A549 treated with DMSO at 1 μM for 4 hours (cell line): ENCODE data around the gene CAP2. TPM values are rescaled to one million over a fixed set of nuclear protein-coding genes. Genes with fewer than 3 reads are reported as not detected.

Source experiments
- total RNA-seq: library from RNA; stranded (reverse); fragments of 200-300 nt; extraction: Qiagen RNA extraction; gene quantifications from 5 replicates; pipeline ENCODE4 v1.2.3, GENCODE V29; 2022; ENCODE audit warnings: low read depth

Gene CAP2, protein sequence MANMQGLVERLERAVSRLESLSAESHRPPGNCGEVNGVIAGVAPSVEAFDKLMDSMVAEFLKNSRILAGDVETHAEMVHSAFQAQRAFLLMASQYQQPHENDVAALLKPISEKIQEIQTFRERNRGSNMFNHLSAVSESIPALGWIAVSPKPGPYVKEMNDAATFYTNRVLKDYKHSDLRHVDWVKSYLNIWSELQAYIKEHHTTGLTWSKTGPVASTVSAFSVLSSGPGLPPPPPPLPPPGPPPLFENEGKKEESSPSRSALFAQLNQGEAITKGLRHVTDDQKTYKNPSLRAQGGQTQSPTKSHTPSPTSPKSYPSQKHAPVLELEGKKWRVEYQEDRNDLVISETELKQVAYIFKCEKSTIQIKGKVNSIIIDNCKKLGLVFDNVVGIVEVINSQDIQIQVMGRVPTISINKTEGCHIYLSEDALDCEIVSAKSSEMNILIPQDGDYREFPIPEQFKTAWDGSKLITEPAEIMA
- total RNA-seq: 13.1 to 15.9 TPM (median 14.3 TPM) in 5 replicates

DNA sequence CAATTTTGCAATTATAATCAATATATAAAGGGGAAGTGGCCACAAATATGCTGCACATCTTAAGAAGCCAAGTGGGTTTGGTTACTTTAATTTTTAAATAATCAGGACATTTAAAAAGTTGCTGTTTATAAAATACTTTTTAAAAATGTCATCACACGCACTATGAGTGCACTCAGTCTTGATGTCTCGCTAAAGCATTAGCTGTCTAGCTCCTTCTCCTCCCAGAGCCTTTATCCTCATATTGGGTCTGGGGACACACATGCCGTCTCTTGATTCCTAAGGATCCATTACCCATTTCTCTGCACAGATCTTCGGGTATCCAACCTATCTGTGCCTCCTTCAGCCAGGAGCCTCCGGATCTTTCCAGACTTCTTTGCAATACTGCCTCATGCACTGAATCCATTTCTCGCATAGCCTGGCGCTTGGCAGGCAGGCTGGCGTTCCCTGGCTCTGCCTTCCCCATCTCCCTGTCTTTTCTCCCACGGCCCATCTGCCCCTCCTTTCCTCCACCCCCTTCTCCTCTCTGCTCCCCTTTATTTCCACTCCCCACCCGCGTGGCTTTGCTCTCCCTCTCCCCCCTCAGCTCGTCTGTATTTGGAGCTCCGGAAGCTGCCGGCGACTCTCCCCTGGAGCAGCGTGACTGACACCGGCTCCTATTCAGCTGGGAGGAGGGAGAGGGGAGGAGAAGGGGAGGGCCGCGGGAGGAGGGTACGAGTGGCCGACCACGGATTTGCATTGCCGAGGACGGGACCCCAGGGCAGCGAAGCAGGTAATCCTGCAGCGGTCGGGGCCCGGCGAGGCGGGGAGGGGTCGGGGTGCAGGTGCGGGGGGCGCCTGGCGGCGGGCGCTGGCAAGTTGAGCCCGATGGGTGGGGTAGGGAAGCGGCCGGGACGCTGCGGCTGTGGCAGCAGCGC lies at the start of gene CAP2:
Gene CAP2 (plus strand): TSS at position 618 of the 914 bp plus-strand sequence. CDS start 27,961 bp downstream, outside the sequence.

DNA sequence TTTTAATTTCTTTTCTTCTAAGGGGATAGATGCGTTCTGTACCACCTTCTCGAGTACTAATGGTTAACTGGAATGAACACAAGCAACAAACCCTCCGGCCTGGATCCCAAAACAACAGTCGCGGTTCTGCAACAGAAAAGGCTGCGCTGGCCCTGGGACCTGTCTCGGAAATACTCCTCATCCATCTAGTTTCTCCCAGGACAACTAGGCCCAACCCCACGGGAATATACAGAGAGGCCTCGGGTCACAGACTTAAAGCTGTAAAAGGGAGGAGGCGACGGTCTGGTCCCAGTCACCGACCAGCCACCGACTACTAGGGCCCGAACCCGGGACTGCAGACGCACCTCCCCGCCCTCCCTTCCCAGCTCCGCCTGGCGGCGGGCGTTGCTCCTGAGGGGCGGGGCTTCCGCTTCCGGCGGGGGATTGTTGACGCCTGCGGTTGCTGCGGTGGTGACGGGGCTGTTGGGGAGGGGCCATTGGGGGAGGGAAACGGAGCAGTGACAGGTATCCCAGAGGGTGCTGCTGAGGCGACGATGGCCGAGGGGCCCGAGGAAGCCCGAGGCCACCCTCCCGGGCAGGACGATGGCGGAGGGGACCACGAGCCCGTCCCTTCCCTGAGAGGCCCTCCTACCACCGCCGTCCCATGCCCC lies 206.6 kb downstream of the CAP2 start, which contains the start of gene FAM8A1:
Gene FAM8A1 (plus strand): TSS at position 426 of the 650 bp plus-strand sequence. CDS start 108 bp downstream, at position 534.

Other genes with a start within 250 kb of the CAP2 start
- gene RBM24, start 112.2 kb upstream of the CAP2 start, total RNA-seq: 10.6 to 14.0 TPM (median 12.5 TPM) in 5 replicates
- 3.8 to 5.6 TPM (median 5.2 TPM) in 5 replicates for gene FAM8A1, start 206.7 kb downstream of the CAP2 start, total RNA-seq